Thymus (tissue), 11 donors: Measurements from ENCODE around the gene DISP3. TPM values are rescaled to one million over a fixed set of nuclear protein-coding genes. Genes with fewer than 3 reads are reported as not detected.

Experiments used
- DNase-seq, 9 donors: peaks; one replicate each; pipeline ENCODE4 v3.0.0-alpha.2; 2013; ENCODE audit warnings: low spot score in 9 of 9, low read depth in 6 of 9, missing footprints in 1 of 9
- H3K27ac ChIP-seq, 2 donors: one replicate each; pipeline ENCODE4 v1.5.1; 2013; ENCODE audit warnings: control low read depth in 1 of 2, low read depth in 1 of 2, low read length in 1 of 2, mild to moderate bottlenecking in 1 of 2, moderate library complexity in 1 of 2
- H3K27me3 ChIP-seq, 2 donors: one replicate each; pipeline ENCODE4 v1.5.1; 2013; ENCODE audit warnings: low read length in 1 of 2; ENCODE audit not compliant: control insufficient read depth in 2 of 2, insufficient read depth in 1 of 2
- H3K36me3 ChIP-seq, 2 donors: one replicate each; pipeline ENCODE4 v1.5.1; 2013; ENCODE audit warnings: low read length in 1 of 2, mild to moderate bottlenecking in 1 of 2, moderate library complexity in 1 of 2; ENCODE audit not compliant: control insufficient read depth in 2 of 2, insufficient read depth in 2 of 2
- H3K4me1 ChIP-seq, 2 donors: one replicate each; pipeline ENCODE4 v1.5.1; 2013; ENCODE audit warnings: low read length in 2 of 2; ENCODE audit not compliant: control insufficient read depth in 2 of 2, insufficient read depth in 2 of 2
- H3K4me3 ChIP-seq, 2 donors: one replicate each; pipeline ENCODE4 v1.5.1; 2013; ENCODE audit warnings: low read length in 2 of 2, control low read depth in 1 of 2, mild to moderate bottlenecking in 1 of 2
- H3K9me3 ChIP-seq, 2 donors: one replicate each; pipeline ENCODE4 v1.5.1; 2013; ENCODE audit warnings: low read length in 1 of 2, mild to moderate bottlenecking in 1 of 2; ENCODE audit not compliant: control insufficient read depth in 2 of 2, insufficient read depth in 1 of 2
- WGBS: extraction: QIAGEN DNeasy Blood & Tissue Kit; methylation state at CpG from one replicate; pipeline ENCODE4 v1.1.7; 2013; 5-methylcytosine and 5-hydroxymethylcytosine counted together
- polyA plus RNA-seq: library from polyadenylated mRNA; stranded (reverse); fragments of 200-250 nt; gene quantifications from one replicate; pipeline ENCODE4 v1.2.3, GENCODE V29; 2013
- total RNA-seq: library from RNA; stranded (reverse); fragments of 120-200 nt; gene quantifications from one replicate; pipeline ENCODE4 v1.2.4, GENCODE V29; 2013
- donor health status: healthy.

The DISP3 gene
- total and polyA plus RNA-seq, 2 donors = 0.28 to 0.82 TPM

- Histone ChIP-seq H3K4me1 (no peaks in the 10 kb centered on the region), H3K27me3 (no peaks in the 10 kb centered on the region), H3K4me3 (no peak overlapping the region), H3K27ac (no peak overlapping the region), H3K36me3 (no peaks in the 10 kb centered on the region), H3K9me3 (no peaks in the 10 kb centered on the region)
- 93% methylated on average over 23 of the region's 23 CpGs for WGBS
- no peak for DNase-seq
These were observed 41.7 kb downstream of the DISP3 start for GRCh38 chr1:11520531-11521233.

GRCh38 chr1:11521582-11522399 lies 42.8 kb downstream of the DISP3 start:
- DNase-seq = no peak
- no peaks in the 10 kb centered on the region for H3K9me3 ChIP-seq
- H3K4me1 ChIP-seq = no peaks in the 10 kb centered on the region
- WGBS = 95% methylated on average over 12 of the region's 12 CpGs
- no peak overlapping the region for H3K27ac ChIP-seq
- H3K4me3 ChIP-seq = no peak overlapping the region
- H3K27me3 ChIP-seq = no peaks in the 10 kb centered on the region
- H3K36me3 ChIP-seq = no peaks in the 10 kb centered on the region

- no peak overlapping the region for H3K4me3 ChIP-seq
- H3K4me1 ChIP-seq = no peaks in the 10 kb centered on the region
- H3K36me3 ChIP-seq = no peaks in the 10 kb centered on the region
- H3K9me3 ChIP-seq = no peaks in the 10 kb centered on the region
- 89% methylated on average over 8 of the region's 8 CpGs for whole genome bisulfite sequencing
- no peak for DNase-seq
- H3K27me3 ChIP-seq = no peaks in the 10 kb centered on the region
- no peak overlapping the region for H3K27ac ChIP-seq
These were observed 43.7 kb downstream of the DISP3 start for GRCh38 chr1:11522400-11523235.

- Histone ChIP-seq H3K4me3 (no peak overlapping the region), H3K27me3 (no peaks in the 10 kb centered on the region), H3K9me3 (no peaks in the 10 kb centered on the region), H3K4me1 (no peaks in the 10 kb centered on the region), H3K36me3 (no peaks in the 10 kb centered on the region), H3K27ac (no peak overlapping the region)
- no peak for DNase-seq
- 93% methylated on average over 10 of the region's 10 CpGs for WGBS
These were observed 44.3 kb downstream of the DISP3 start for GRCh38 chr1:11523261-11523660.

GRCh38 chr1:11523746-11524464 lies 45.0 kb downstream of the DISP3 start:
- no peak overlapping the region for H3K4me3 ChIP-seq
- no peak for DNase-seq
- 91% methylated on average over 9 of the region's 9 CpGs for WGBS

GRCh38 chr1:11524465-11525150 lies 45.7 kb downstream of the DISP3 start:
- Histone ChIP-seq H3K27me3 (no peaks in the 10 kb centered on the region), H3K4me1 (no peaks in the 10 kb centered on the region), H3K36me3 (no peaks in the 10 kb centered on the region), H3K4me3 (no peak overlapping the region), H3K9me3 (no peaks in the 10 kb centered on the region), H3K27ac (no peak overlapping the region)
- WGBS = 83% methylated on average over 6 of the region's 6 CpGs
- DNase-seq = no peak

More at GRCh38 chr1:11523746-11524464, 45.0 kb downstream of the DISP3 start:
- no peak overlapping the region for H3K27ac ChIP-seq
- H3K36me3 ChIP-seq = no peaks in the 10 kb centered on the region
- no peaks in the 10 kb centered on the region for H3K27me3 ChIP-seq
- no peaks in the 10 kb centered on the region for H3K9me3 ChIP-seq
- H3K4me1 ChIP-seq = no peaks in the 10 kb centered on the region

- Histone ChIP-seq H3K4me3 (no peak overlapping the region), H3K36me3 (no peaks in the 10 kb centered on the region), H3K27me3 (no peaks in the 10 kb centered on the region), H3K4me1 (no peaks in the 10 kb centered on the region), H3K27ac (no peak overlapping the region), H3K9me3 (no peaks in the 10 kb centered on the region)
- DNase-seq = no peak
- 95% methylated on average over 8 of the region's 8 CpGs for WGBS
These were observed 46.2 kb downstream of the DISP3 start for GRCh38 chr1:11525151-11525505.

GRCh38 chr1:11525516-11525915 lies 46.6 kb downstream of the DISP3 start:
- DNase-seq = no peak
- WGBS = 87% methylated on average over 7 of the region's 7 CpGs

More at GRCh38 chr1:11525516-11525915, 46.6 kb downstream of the DISP3 start:
- no peak overlapping the region for H3K4me3 ChIP-seq
- H3K27ac ChIP-seq = no peak overlapping the region
- H3K9me3 ChIP-seq = no peaks in the 10 kb centered on the region
- no peaks in the 10 kb centered on the region for H3K27me3 ChIP-seq
- no peaks in the 10 kb centered on the region for H3K4me1 ChIP-seq
- H3K36me3 ChIP-seq = no peaks in the 10 kb centered on the region
